ENCODE results near the gene PIGL. TPM values are rescaled to one million over a fixed set of nuclear protein-coding genes. Genes with fewer than 3 reads are reported as not detected.

Gene PIGL
- total and polyA plus RNA-seq, 2 donors (not counting 3 experiments of a cell fraction or from before 2014, with no cell fraction given) = 28.6 to 40.8 TPM

DNA sequence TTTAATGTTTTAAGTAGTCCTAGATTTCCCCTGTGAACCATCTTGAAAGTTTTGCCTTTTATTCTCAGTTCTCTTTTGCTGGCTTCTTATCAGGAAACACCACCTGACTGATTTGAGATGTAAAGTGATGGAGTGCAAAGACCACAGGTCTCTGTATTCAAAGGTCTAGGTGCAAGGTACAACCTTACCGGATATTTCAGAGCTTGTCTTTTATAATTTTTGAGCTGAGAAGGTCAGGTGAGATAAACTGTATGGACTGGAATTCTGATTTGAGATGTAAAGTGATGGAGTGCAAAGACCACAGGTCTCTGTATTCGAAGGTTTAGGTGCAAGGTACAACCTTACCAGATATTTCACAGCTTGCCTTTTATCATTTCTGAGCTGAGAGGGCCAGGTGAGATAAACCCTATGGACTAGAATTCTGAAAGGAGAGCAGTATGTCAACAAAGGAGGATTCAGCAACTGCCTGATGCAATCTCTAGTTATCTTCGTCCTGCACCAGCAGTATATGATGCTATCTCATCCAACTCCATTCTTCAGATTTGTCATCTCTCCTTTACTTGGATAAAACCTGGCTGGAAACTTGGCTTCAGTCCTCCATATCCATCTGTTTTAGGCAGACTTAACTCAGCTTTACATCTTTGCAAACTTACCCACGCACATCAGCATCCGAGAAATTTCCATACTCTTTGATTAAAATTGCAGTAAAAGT lies 72.0 kb downstream of the PIGL start:
- no TSS peak for BruUV-seq (replicated peaks)
- intact Hi-C loops (cut with micrococcal nuclease) = loop anchor here (10.0 kb wide), 2 partner anchors 134 to 264 kb away; no protein-coding TSS in a partner anchor
- Histone ChIP-seq H3K4me3 (replicated peaks in 1 of 3; ENCODE audit: insufficient read depth in 1 of 3, low read depth in 1 of 3, low read length in 3 of 3) (no peak overlapping the region), H3K9me1 (replicated peaks; ENCODE audit: control insufficient read depth, extremely low read depth, insufficient read depth, low read length) (no peaks in the 10 kb centered on the region), H3K4me2 (ENCODE audit: insufficient read depth, low read length) (no peak overlapping the region), H3K4me1 (ENCODE audit: control insufficient read depth, extremely low read depth, insufficient read depth, low read length) (peaks cover 35% of the 10 kb centered on the region), H3K36me3 (ENCODE audit: control insufficient read depth in 2 of 2, extremely low read depth in 1 of 2, insufficient read depth in 2 of 2, low read length in 2 of 2) (no peaks in the 10 kb centered on the region), H3K79me2 (ENCODE audit: control insufficient read depth, insufficient read depth, low read length) (no peaks in the 10 kb centered on the region), H3K9ac (replicated peaks; ENCODE audit: extremely low read depth, insufficient read depth, low read length) (no peak overlapping the region), H3K27ac (ENCODE audit: insufficient read depth, low read depth, low read length) (no peak overlapping the region), H3K9me3 (replicated peaks; ENCODE audit: control insufficient read depth, insufficient read depth, low read length) (no peaks in the 10 kb centered on the region), H2AFZ (ENCODE audit: low read depth, low read length) (no peak overlapping the region), H4K20me1 (replicated peaks; ENCODE audit: control insufficient read depth, extremely low read depth, insufficient read depth, low read length) (no peaks in the 10 kb centered on the region), H3K27me3 (ENCODE audit: control insufficient read depth in 2 of 2, insufficient read depth in 2 of 2, low read length in 2 of 2) (no peaks in the 10 kb centered on the region)
- CTCF ChIA-PET = interaction anchor here (1.0 to 1.2 kb wide), 2 partner anchors 13 to 64 kb away, joined by 3 to 4 read pairs; partner anchors contain the start of gene CENPV
- dilution Hi-C loops (cut with MboI; ENCODE audit: extremely low pct_ligation_motif_present, low sequenced_read_pairs) = no loop called here
- TF ChIP-seq EZH2 (IDR thresholded peaks at IDR 0.05; ENCODE audit: borderline replicate concordance, low read depth, low read length, severe bottlenecking) = no peak
- no peak for TF ChIP-seq MYC (IDR thresholded peaks at IDR 0.05; ENCODE audit: low read depth, low read length)
- TF ChIP-seq POLR2A (IDR thresholded peaks at IDR 0.05; ENCODE audit: low read depth, low read length) = no peak
- TF ChIP-seq GATA2 (IDR thresholded peaks at IDR 0.05; ENCODE audit: insufficient read depth, insufficient read length, low read depth, low read length) = no peak
- TF ChIP-seq FOS (IDR thresholded peaks at IDR 0.05; ENCODE audit: borderline replicate concordance, insufficient read depth, low read length) = no peak
- no peak for TF ChIP-seq POLR2AphosphoS5 (IDR thresholded peaks at IDR 0.05; ENCODE audit: insufficient read depth, low read depth, low read length)
- TF ChIP-seq CTCF (IDR thresholded peaks at IDR 0.05; ENCODE audit: extremely low read depth in 1 of 2, insufficient read depth in 1 of 2, low read depth in 1 of 2, low read length in 2 of 2) = no peak
- TF ChIP-seq JUN (IDR thresholded peaks at IDR 0.05; ENCODE audit: borderline replicate concordance, insufficient read depth, insufficient read length, low read depth) = no peak
- no peak for TF ChIP-seq MAX (IDR thresholded peaks at IDR 0.05; ENCODE audit: insufficient read depth, insufficient read length)
- POLR2A ChIA-PET = interaction anchor here (1.1 kb wide), 1 partner anchor 92 kb away, joined by 3 read pairs; the partner anchor contains the start of gene UBB
- FAIRE-seq (no peak), DNase-seq (ENCODE audit: low read depth, low spot score) (no peak)

Measured in endothelial cell of umbilical vein (primary cell).